BE2C (cell line): ENCODE measurements around the gene PIM3.
A peak's percentile ranks its signal among the peaks of the same experiment; 100 is the strongest.

Source experiments
- DNase-seq: peaks from one replicate; pipeline ENCODE4 v3.0.0-alpha.2; 2020
- H3K27me3 ChIP-seq: fragments of 250-450 bp; sonication (Bioruptor Pico); 2 replicates; pipeline ENCODE4 v1.5.1; 2020; ENCODE audit warnings: mild to moderate bottlenecking
- H3K36me3 ChIP-seq: fragments of 250-450 bp; sonication (Bioruptor Pico); 2 replicates; pipeline ENCODE4 v1.5.1; 2020; ENCODE audit warnings: mild to moderate bottlenecking
- H3K4me1 ChIP-seq: fragments of 250-450 bp; sonication (Bioruptor Pico); 2 replicates; pipeline ENCODE4 v1.5.1; 2020
- H3K4me3 ChIP-seq: 2 replicates; pipeline ENCODE4 v1.5.1; 2011; ENCODE audit warnings: low read depth, low read length
- H3K9me3 ChIP-seq: fragments of 250-450 bp; sonication (Bioruptor Pico); 2 replicates; pipeline ENCODE4 v1.5.1; 2020
- CTCF ChIP-seq: IDR thresholded peaks from 2 replicates; pipeline ENCODE4 v1.5.1; 2012; ENCODE audit warnings: mild to moderate bottlenecking, low read depth, low read length

The PIM3 gene

GRCh38 chr22:49929994-49930575 lies 30.5 kb upstream of the PIM3 start:
- Histone ChIP-seq H3K4me3 (no peak overlapping the region), H3K9me3 (no peaks in the 10 kb centered on the region), H3K4me1 (peaks cover 12% of the 10 kb centered on the region; the same call in 1 of the 2 replicates), H3K27me3 (peaks cover 2% of the 10 kb centered on the region; the same call in 1 of the 2 replicates), H3K36me3 (no peaks in the 10 kb centered on the region)
- no peak for DNase-seq
- TF ChIP-seq CTCF, result no peak

GRCh38 chr22:49930596-49931412 lies 29.8 kb upstream of the PIM3 start:
- H3K4me3 ChIP-seq, result no peak overlapping the region

GRCh38 chr22:49933236-49934159 lies 27.1 kb upstream of the PIM3 start:
- no peak for DNase-seq
- TF ChIP-seq CTCF, result no peak
- Histone ChIP-seq H3K4me1 (peaks cover 25% of the 10 kb centered on the region), H3K27me3 (peaks cover 2% of the 10 kb centered on the region; the same call in 1 of the 2 replicates), H3K9me3 (no peaks in the 10 kb centered on the region), H3K4me3 (no peak overlapping the region), H3K36me3 (no peaks in the 10 kb centered on the region)

More at GRCh38 chr22:49930596-49931412, 29.8 kb upstream of the PIM3 start:
- peaks cover 12% of the 10 kb centered on the region; the same call in 1 of the 2 replicates for H3K4me1 ChIP-seq
- no peaks in the 10 kb centered on the region for H3K9me3 ChIP-seq
- no peaks in the 10 kb centered on the region for H3K36me3 ChIP-seq
- peak; percentile 81 for DNase-seq
- peak; percentile 89 for TF ChIP-seq CTCF
- peaks cover 2% of the 10 kb centered on the region; the same call in 1 of the 2 replicates for H3K27me3 ChIP-seq

GRCh38 chr22:49934160-49934890 lies 26.2 kb upstream of the PIM3 start:
- Histone ChIP-seq H3K27me3 (no peaks in the 10 kb centered on the region; the same call in 1 of the 2 replicates), H3K4me3 (no peak overlapping the region), H3K36me3 (no peaks in the 10 kb centered on the region), H3K9me3 (no peaks in the 10 kb centered on the region), H3K4me1 (peaks cover 25% of the 10 kb centered on the region)
- no peak for DNase-seq
- TF ChIP-seq CTCF, result no peak

- Histone ChIP-seq H3K4me3 (no peak overlapping the region), H3K4me1 (peaks cover 25% of the 10 kb centered on the region), H3K27me3 (no peaks in the 10 kb centered on the region), H3K36me3 (no peaks in the 10 kb centered on the region), H3K9me3 (no peaks in the 10 kb centered on the region)
- DNase-seq, result peak; percentile 64
- TF ChIP-seq CTCF, result no peak
Measured at GRCh38 chr22:49934891-49935557, 25.5 kb upstream of the PIM3 start.
